Cardiac muscle cell (in vitro differentiated cells and primary cell): ENCODE data around the gene FAM3C. TPM values are rescaled to one million over a fixed set of nuclear protein-coding genes. Genes with fewer than 3 reads are reported as not detected.

Experiments used
- DNase-seq, 2 donors: peaks; one replicate each; pipeline versions ENCODE4 v3.0.0 to v3.0.0-alpha.2; 2010 to 2017; ENCODE audit warnings: low read depth in 1 of 2, low spot score in 1 of 2
- H3K27ac ChIP-seq: fragments of 200-600 bp; sonication (generic); 2 replicates; pipeline ENCODE4 v1.5.1; 2016
- H3K27me3 ChIP-seq: fragments of 200-600 bp; sonication (generic); 2 replicates; pipeline ENCODE4 v1.6.0; 2016; ENCODE audit warnings: control low read depth
- H3K36me3 ChIP-seq: fragments of 200-600 bp; sonication (generic); 2 replicates; pipeline ENCODE4 v1.5.1; 2016; ENCODE audit warnings: control low read depth
- H3K4me1 ChIP-seq: fragments of 200-600 bp; sonication (generic); 2 replicates; pipeline ENCODE4 v1.8.1; 2017; ENCODE audit warnings: low read depth, mild to moderate bottlenecking, mixed run types
- H3K4me3 ChIP-seq: fragments of 200-600 bp; sonication (generic); 2 replicates; pipeline ENCODE4 v1.5.1; 2016; ENCODE audit warnings: mild to moderate bottlenecking
- H3K9me3 ChIP-seq: fragments of 200-600 bp; sonication (generic); 2 replicates; pipeline ENCODE4 v1.5.1; 2017; ENCODE audit warnings: low read depth, mild to moderate bottlenecking, control low read depth
- CTCF ChIP-seq: IDR thresholded peaks from 2 replicates; pipeline ENCODE4 v1.5.1; 2012; ENCODE audit warnings: low read depth, mild to moderate bottlenecking, low read length
- polyA plus RNA-seq: library from polyadenylated mRNA; unstranded; fragments of >200 nt; fragmentation: Nextera tagmentation; extraction: Ambion mirVana; gene quantifications from 2 replicates; pipeline ENCODE4 v1.2.1, GENCODE V29; 2016
- total RNA-seq: library from RNA; depleted of rRNA; stranded (reverse); fragments of >200 nt; gene quantifications from 2 replicates; pipeline ENCODE4 v1.2.3, GENCODE V29; 2016

The FAM3C gene
- total and polyA plus RNA-seq, 2 experiments from 2014 or later, result 33.2 to 70.1 TPM

GRCh38 chr7:121369462-121369861 is 26.6 kb downstream of the FAM3C start:
- Histone ChIP-seq H3K4me1 (peaks cover 9% of the 10 kb centered on the region), H3K36me3 (peaks cover 2% of the 10 kb centered on the region), H3K27ac (no peak overlapping the region), H3K27me3 (no peaks in the 10 kb centered on the region), H3K4me3 (no peak overlapping the region), H3K9me3 (no peaks in the 10 kb centered on the region)
- DNase-seq, result peak in 1 of 2 donors; percentile 71
- no peak for TF ChIP-seq CTCF

DNA sequence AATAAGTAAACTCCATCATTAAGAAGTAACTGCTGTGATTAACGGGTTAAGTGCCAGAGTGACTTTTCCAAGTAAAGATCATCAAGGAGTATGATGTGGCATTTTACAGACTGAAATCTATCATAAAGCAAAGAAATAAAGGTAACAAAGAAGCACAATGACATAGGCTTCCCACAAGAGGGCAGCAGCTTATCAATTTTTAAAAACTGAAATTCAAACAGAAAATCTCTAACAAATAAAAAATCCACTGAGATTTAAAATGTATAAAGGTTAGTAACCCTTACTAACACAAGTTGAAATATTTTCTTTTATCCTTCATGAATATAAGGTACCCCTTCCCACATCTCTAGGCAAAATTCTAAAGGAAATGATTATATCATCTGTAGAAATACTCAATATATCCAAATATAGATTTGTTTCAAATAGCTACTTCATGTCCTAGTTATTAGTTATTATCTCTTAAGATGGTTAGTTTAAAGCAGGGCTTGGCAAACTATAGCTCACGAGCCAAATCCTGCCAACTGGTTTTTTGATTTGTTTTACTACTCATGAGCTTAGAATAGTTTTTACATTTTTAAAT is 29.2 kb downstream of the FAM3C start:
- Histone ChIP-seq H3K4me1 (no peaks in the 10 kb centered on the region), H3K27ac (no peak overlapping the region), H3K9me3 (no peaks in the 10 kb centered on the region), H3K36me3 (peaks cover 14% of the 10 kb centered on the region), H3K4me3 (no peak overlapping the region), H3K27me3 (no peaks in the 10 kb centered on the region)
- TF ChIP-seq CTCF, result peak; percentile 67
- peak; percentile 29 to 67 for DNase-seq

GRCh38 chr7:121360564-121360963 is 35.5 kb downstream of the FAM3C start:
- Histone ChIP-seq H3K27ac (no peak overlapping the region), H3K27me3 (no peaks in the 10 kb centered on the region), H3K4me1 (peaks cover 4% of the 10 kb centered on the region), H3K4me3 (no peak overlapping the region), H3K9me3 (no peaks in the 10 kb centered on the region), H3K36me3 (peaks cover 35% of the 10 kb centered on the region)
- TF ChIP-seq CTCF, result no peak
- no peak for DNase-seq

- TF ChIP-seq CTCF, result no peak
- Histone ChIP-seq H3K36me3 (peaks cover 19% of the 10 kb centered on the region), H3K27me3 (no peaks in the 10 kb centered on the region), H3K27ac (no peak overlapping the region), H3K4me1 (peaks cover 6% of the 10 kb centered on the region), H3K9me3 (no peaks in the 10 kb centered on the region), H3K4me3 (no peak overlapping the region)
- no peak for DNase-seq
These were observed 40.5 kb downstream of the FAM3C start for GRCh38 chr7:121355574-121355973.

DNA sequence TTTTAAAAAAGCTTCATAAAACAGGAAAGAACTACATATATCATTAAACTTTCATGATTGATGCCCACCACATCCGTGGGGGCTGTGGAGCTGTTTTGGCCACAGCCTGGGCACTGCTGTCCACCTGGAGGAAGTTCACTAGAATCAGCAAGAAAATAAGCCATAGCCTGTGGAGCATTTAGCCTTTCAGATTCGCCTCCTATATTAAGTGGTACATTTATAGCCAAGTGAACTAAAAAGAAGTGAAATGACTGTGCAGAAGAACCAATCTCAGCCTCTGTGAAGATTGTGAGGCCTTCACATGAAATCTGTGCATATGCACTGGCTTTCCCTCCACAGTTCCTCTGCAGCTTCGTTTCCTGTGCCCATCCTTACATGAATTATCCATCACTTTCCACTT is 43.8 kb downstream of the FAM3C start:
- no peaks in the 10 kb centered on the region for H3K27me3 ChIP-seq
- TF ChIP-seq CTCF, result no peak
- H3K4me1 ChIP-seq, result peaks cover 6% of the 10 kb centered on the region
- no peaks in the 10 kb centered on the region for H3K9me3 ChIP-seq
- no peak overlapping the region for H3K4me3 ChIP-seq
- H3K36me3 ChIP-seq, result no peaks in the 10 kb centered on the region
- DNase-seq, result no peak
- H3K27ac ChIP-seq, result no peak overlapping the region

- peak; percentile 5 for TF ChIP-seq CTCF
- DNase-seq, result no peak
- Histone ChIP-seq H3K4me3 (no peak overlapping the region), H3K27ac (no peak overlapping the region), H3K9me3 (no peaks in the 10 kb centered on the region), H3K27me3 (no peaks in the 10 kb centered on the region), H3K4me1 (peaks cover 6% of the 10 kb centered on the region), H3K36me3 (no peaks in the 10 kb centered on the region)
These were observed 44.4 kb downstream of the FAM3C start for GRCh38 chr7:121351682-121352081.
